ENCODE measurements around the gene RFK.

DNA sequence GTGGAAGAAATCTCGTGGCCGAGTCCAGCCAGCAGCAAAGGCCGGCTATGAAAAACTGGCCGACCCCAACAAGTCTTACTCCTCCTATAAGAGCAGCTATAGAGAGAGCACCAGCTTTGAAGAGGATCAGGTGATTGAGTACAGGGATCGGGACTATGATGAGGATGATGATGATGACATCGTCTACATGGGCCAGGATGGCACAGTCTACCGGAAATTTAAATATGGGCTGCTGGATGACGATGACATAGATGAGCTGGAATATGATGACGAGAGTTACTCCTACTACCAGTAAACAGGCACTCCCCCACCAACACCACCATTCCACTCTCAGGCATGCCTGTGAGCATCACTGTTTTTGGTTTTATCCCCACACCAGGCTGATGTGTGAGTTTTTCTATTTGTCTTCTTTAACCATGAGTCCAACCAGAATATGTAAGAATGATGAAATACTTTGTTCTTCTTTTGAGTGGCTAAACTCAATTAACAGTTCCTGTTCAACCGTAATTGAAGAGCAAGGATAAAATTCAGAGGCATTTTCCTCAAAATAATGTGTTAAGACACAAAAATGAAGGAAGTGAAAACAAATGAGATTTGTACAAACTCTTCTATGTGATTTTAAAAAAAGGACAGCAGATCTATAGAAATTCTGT lies 35.5 kb downstream of the RFK start:
- TF ChIP-seq, protein P1, sequence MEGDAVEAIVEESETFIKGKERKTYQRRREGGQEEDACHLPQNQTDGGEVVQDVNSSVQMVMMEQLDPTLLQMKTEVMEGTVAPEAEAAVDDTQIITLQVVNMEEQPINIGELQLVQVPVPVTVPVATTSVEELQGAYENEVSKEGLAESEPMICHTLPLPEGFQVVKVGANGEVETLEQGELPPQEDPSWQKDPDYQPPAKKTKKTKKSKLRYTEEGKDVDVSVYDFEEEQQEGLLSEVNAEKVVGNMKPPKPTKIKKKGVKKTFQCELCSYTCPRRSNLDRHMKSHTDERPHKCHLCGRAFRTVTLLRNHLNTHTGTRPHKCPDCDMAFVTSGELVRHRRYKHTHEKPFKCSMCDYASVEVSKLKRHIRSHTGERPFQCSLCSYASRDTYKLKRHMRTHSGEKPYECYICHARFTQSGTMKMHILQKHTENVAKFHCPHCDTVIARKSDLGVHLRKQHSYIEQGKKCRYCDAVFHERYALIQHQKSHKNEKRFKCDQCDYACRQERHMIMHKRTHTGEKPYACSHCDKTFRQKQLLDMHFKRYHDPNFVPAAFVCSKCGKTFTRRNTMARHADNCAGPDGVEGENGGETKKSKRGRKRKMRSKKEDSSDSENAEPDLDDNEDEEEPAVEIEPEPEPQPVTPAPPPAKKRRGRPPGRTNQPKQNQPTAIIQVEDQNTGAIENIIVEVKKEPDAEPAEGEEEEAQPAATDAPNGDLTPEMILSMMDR (IDR thresholded peaks at IDR 0.05; ENCODE audit: poor library complexity): no peak
- TF ChIP-seq EZH2phosphoT487 (IDR thresholded peaks at IDR 0.05; ENCODE audit: low read depth, severe bottlenecking, unreplicated experiment): no peak
